ENCODE results near the gene RASSF4.

The RASSF4 gene

DNA sequence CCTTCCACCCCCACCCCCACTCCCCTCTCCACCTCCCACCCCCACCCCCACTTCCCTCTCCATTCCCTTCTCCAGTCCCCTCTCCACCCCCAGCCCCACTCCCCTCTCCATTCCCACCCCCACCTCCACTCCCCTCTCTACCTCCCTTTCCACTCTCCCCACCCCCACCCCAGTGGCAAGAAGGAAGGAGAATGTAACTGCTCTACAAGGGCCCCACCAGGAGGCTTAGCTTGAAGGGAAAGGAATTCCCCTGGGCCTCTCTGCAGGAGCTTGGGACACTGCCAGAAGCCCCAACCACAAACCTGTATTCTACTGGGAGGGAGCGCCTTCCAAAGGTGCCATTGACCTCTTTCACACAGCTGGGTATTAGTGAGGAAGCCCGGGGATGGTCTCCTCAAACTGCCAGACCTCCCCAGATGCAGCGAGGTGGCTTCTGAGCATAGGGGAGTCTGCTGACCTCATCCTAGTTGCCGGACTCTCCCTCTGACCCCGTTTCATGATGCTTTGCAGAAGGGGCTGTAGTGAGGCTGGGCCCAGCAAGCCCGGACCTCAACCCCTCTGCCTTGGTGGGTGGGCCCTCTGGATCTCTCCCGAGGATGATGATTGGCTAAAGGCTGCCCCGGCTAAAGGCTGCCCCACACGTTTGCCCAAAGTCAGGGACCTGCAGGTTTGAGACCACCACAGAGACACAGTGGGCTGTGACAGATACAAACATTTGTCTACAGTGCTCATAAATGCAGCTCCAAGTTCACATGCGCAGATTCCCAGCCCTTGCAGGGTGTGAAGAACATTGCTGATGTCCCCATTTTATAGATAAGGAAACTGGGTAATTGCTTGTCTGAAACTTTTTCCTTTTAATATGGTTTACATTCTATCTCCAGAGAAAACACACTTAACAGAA is 16.1 kb downstream of the RASSF4 start:
- DNase-seq (ENCODE audit: low read depth), result no peak

DNA sequence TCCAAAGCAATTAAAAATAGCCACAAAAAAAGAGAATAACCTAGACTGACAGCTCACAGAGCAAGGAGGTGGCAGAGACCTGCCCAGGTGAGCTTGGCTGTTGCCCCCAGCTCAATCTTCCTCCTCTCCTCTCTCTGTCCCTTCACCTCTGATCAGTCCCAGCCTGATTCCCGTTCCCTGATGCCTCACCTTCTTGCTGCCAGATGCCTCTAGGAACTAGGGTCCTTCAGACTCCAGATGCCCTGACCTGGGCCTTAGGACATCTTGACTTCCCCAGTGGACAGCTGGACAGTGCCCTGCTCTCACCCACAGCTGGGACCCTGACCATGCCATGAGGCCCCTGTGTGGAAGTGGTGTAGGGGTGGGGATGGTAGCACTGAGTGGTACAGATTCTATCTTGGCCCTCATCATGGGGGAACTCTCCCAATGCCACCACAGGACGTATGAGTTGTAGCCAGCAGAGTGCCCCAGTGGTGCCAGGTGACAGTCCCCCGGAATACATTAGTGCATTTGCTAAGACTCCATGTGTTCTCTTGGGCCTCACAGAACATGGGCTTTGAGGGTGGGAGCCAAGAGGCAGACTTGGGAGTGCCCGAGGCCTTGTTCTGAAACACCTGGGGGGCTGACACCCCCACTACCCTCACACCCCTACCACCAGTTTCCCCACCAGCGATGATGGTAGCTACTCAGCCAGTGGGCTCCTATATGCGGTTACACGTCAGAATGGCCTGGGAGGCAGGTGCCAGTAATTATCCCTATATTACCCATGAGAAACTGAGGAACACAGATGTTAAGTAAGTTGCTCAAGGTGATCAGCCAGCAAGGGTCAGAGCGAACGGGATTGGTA is 17.0 kb downstream of the RASSF4 start:
- no peak for DNase-seq (ENCODE audit: low read depth)

DNA sequence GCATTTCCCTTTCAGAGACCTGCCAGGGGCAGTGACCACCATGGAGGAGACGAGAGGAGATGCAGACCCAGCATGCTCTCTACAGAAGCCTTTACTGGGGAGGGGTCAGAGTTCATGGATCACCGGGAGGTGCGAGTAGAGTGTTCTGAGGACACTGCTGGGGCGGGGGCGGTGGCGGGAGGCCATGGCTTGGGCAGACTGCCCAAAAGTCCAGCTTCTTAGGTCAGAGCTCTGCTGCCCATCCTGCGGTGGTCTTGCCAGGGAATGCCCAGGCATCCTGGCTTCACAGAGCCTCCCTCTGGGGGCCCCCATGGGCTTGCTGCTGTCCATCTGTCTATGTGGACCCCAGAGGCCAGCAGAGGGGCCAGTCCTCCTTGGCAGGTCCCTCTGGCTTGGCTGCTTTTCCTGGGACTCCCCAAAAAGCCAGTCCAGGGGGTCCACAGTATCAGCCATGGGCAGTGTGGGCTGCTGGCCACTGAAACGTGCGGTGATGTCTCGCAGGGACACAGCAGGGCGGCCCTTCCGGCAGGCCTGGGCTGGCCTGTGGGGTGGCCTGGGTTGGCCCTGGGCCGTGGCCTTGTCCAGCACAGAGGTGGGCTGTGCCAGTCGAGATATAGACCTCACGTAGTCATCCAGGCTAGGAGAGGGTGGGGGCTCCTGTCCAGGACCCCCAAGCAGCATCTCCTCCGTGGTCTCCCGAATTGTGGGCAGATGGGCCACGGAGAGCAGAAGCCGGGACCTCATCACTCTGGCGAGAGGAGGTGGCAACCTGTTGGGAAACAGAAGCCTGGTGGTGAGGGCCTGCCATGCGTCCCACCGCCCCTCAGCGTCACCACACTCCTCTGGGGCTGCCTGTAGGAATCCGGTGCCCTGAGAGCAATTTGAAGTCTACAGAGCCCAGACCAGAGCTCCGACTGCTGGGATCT is 17.9 kb downstream of the RASSF4 start:
- DNase-seq (ENCODE audit: low read depth), result no peak

DNA sequence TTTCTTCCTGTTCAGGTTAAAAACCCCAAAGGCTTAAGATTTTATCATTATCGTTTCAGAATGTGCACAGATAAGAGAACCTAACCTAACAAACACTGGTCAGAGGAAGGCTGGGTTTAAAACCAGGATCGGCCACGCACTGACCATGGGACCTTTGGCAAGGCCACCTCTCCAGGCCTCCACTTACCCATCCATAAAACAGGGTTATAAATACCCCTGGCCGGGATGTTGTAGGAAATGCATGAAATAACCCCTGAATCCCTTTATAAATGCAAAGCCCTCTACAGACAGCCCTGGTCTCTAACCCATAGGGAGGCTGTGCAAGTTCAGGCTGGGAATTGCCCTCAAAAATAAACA is 18.6 kb downstream of the RASSF4 start:
- no peak for DNase-seq (ENCODE audit: low read depth)

DNA sequence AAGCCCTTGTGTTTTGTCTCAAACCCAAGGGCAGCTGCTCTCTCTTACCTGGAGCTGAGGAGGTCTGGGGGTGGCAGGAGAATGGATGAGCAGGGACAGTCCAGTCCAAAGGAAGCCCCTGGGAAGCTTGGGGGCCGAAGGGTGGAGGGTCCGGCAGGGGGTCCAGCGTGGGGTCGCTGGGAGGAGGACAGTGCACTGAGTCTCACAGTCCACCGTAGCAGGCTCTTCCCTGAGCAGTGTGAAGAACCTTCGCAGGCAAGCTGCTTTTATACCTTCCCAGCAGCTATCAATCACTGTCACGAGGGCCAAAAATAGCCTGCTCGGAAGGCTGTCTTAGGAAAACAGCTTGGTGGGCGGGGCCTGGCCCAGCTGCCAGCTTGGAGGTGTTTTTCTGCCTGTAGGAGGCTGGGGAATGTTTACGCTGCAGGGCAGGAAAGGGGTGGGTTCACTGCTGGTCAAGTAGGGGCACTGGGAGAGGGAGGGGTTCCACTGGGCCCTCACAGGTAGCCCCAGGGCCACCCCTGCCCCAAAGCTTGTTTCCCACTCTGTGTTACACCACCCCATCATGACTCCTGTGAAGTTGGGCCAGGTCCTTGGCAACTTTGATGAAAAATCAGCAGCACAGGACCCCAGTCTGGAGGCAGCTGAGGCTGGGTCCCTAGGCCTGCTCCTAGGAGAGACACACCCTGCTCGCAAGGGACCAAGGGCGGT is 19.1 kb downstream of the RASSF4 start, which contains the start of gene DEPP1:
Gene DEPP1 (minus strand): TSS at position 240 of the 711 bp plus-strand sequence. CDS start 779 bp downstream, outside the sequence.
- no peak for DNase-seq (ENCODE audit: low read depth)

DNA sequence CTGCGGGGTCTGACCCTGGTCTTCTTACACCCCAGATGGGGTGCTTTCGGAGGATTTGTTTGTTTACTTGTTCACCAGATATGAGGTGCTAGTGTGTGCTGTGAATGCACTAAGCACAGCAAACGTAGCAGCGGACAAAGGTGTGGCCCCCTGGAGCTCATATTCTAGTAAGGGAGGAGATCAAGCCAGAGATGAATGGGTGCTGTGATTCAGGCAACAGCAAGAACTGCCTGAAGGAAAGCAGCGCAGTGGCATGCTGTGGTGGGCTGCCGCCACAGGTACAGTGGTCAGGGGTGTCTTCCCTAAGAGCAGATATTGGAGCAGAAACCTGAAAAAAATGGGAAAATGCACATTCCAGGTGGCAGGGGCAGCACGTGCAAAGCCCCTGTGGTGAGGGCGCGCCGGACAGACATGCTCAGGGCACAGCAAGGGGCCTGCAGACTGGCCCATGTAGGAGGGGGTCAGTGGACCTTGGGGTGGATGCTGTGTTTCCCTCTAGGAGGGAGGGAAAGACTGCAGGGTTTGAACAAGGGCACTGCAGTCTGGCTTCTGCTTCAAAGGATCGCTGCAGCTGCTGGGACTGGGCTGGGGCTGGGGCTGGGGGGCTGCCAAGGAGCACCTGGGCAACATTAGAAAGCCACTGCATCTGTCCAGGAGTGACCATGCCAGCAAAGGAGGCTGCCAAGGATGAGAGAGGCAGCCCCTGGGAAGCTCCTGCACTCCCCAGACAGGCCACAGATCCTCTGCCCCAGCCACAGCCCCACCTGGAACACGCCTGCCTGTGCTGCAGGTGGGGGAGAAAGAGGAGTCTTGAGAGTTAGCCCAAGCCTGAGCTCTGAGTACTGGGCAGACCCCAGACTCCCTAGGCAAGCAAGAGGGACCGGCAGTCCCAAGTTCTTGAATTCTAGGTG is 19.9 kb downstream of the RASSF4 start:
- DNase-seq (ENCODE audit: low read depth), result no peak

DNA sequence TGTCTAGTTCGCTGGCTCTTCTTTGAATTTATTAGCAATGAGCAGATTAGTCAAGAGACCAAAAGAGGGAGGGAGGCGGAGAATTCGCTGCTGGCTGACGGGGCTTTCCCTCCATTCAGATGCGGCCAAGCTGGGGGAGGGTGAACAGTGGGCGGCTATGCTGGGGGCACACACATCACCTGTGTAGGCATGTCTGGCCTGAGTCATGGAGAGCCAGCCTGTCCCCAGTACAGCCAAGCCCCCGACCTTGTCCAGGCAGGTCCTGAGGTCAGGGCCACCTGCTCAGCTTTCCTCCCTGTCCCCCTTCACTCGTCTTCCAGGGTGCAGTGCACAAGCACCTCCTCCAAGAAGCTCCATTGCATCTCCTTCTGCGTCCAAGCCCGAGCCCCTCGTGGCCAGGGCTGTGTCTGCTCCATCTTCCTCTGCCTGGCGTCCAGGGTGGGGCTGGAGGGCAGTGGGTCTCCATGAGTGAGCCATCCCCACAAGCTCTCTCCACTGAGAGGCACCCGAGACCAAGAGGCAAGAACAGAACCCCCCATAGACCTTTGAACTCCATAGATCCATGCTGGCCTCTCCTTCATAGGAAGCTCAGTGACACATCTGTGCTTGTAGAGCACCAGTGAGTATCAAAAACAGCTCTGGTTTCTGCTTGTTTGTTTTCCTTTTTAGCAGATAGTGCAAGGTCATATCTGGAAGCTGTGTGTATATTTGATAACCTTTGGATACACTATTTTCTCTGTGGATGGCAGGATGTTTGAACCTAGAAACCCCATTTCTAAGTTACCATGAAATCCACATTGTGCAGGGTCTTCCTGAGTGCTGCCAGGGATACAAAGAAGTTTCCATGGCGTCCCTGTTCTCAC is 20.9 kb downstream of the RASSF4 start:
- DNase-seq (ENCODE audit: low read depth), result no peak

DNA sequence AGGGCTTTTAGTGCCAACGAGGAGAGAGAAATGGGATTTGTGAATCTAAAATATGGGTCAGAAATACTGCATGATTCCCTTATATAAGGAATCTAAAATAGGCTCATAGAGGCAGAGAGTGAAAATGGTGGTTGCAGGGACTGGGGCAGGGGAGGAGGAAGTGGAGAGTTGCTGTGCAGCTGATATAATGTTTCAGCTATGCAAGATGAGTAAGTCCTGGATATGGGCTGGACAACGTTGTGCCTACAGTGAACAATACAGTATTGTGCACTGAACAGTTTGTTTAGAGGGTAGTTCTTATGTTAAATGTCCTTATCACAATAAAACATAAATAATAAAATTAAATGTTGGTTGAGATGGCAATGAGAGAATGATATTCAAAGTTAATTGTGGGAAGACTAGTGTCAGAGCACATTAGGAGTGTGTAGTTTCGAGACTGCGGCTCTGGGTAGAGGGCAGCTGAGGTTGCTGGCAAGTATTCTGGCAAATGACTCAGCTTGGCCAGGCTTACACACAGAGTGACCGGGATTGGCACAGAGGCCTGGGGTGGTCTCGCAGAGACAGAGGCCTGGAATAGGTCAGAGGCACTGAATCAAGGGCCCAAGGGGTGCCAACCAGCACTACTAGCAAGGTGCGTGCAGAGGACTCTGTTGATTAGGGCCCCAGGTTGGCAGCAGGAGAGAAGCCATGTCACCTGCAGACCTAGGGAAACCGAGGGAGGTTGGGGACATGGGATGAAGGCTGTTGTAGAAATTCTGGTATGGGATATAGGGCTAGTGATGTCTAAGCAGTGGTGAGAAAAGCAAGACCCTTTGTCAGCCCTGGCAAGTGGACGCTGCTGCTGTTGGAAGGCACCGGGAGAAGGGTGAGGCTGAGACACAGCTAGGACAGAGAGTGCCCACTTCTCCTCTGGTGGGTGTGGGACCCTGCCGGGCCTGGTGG is 21.8 kb downstream of the RASSF4 start:
- no peak for DNase-seq (ENCODE audit: low read depth)

DNA sequence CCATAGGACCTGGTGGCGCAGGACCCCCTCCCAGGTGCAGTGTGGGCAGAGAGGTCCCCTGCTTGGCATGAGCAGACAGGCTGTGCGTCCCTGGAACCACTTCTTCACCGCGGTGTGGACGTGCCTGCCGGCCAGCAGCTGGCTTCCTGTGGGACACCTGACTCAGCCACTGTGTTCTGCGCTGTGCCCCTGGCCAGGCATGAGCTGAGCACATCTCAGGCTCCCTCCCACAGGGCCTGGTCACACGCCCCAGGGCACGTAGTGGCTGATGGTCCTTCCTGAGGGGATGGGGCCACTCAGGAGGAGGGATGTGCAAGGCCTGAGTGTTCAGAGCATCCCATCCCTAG is 22.5 kb downstream of the RASSF4 start:
- no peak for DNase-seq (ENCODE audit: low read depth)

DNA sequence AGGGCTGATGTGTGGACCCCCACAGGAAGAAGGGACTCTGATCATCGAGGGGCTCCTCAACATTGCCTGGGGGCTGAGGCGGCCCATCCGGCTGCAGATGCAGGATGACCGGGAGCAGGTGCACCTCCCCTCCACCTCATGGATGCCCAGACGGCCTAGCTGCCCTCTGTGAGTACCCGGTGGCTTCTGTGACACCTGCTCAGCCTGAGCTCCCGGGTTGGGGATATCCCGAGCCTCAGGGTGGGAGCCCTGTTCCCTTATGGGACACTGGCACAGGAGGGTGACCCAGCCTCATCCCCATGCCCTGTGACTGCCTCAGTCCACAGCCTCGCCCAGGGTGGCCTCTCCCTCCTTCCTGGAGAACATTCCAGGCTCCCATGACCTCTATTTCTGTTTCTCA is 22.9 kb downstream of the RASSF4 start:
- no peak for DNase-seq (ENCODE audit: low read depth)

DNA sequence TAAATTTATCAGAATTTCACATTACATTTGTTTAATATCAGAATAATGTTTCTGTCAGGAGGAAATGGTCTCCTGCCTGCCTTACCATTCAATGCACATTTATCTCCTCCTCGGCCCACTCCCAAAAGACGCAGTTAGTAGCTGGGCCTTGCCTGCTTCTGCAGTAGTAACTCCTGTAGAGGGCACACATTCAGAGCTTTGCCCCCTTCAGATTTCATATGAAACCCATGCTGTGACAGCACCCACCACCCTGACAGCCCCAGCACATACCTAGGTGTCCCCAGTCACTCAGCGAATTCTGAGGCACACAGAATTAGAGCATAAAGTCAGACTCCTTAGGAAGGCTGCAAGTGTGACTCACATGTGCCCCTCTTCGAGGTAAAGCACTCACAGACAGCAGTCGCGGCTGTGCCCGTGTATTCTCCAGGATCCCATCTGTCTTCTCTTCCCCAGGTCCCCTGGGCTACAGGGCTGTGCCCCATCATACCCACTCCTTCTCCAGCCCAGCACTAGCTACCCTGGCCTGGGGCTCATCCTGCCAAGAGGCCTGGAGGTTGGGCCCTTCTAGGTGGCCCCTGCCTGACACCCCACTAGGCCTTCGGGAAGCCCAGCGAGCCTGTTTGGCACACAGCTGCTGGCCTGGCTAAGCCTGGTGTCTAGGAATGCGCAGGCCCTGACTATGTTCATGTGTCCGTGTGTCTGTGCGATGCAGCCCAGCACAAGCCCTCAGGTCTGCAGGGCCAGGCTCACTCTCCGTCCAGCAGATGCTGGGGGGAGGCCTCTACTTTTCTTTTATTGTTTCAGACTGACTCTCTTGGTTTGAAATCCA is 23.7 kb downstream of the RASSF4 start:
- DNase-seq (ENCODE audit: low read depth), result no peak

DNA sequence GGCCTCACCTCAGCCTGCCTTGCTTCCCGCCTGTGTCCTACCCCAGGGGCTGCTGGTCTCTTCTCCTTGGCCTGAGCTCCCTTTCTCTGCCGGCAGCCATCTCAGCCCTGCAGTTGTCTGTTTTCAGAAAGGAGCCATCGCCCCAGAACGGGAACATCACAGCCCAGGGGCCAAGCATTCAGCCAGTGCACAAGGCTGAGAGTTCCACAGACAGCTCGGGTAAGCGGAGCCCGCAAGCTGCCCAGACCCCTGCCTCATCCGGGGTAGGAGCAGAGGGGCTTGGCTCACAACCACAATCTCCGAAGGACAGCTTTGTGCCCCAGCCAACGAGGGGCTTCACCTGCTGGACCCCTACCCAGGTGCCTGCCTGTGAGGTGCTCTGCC is 24.3 kb downstream of the RASSF4 start:
- DNase-seq (ENCODE audit: low read depth), result no peak

DNA sequence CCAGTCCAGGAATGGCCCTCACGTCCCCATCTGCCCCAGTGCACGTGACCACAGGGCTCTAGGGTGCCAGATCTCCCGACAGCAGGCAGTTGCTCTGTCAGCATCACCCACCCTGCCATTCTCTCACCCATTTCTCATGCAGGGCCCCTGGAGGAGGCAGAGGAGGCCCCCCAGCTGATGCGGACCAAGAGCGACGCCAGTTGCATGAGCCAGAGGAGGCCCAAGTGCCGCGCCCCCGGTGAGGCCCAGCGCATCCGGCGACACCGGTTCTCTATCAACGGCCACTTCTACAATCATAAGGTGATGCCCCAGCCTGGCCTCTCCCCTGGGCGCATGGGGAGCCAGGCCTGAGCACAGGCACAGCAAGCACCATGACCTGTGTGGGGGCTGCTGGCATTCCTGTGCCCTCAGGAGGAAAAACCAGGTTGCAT is 25.1 kb downstream of the RASSF4 start:
- DNase-seq (ENCODE audit: low read depth), result no peak

DNA sequence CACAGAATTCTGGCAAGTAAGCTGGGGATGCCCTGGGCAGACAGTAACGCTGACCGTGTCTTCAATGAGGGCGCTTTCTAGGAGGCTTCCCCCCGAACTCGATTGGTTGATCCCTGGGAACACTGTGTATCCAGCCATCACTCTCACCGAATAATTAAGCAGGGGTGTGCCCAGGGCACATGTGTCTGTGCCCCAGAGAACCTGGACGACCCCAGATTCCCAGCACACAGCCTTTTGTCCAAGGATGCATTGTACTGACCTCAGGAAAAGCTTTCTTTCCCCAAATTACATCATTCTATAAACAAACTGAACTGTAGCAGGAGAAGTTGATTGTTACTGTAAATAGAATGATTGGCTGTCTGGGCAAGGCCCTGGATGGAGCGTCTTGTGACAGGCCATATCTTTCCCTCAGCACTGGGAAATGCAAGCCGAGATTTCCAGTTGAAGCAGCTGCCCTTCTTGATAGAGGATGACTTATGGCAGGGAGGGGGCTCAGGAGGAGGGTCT is 25.6 kb downstream of the RASSF4 start:
- no peak for DNase-seq (ENCODE audit: low read depth)

DNA sequence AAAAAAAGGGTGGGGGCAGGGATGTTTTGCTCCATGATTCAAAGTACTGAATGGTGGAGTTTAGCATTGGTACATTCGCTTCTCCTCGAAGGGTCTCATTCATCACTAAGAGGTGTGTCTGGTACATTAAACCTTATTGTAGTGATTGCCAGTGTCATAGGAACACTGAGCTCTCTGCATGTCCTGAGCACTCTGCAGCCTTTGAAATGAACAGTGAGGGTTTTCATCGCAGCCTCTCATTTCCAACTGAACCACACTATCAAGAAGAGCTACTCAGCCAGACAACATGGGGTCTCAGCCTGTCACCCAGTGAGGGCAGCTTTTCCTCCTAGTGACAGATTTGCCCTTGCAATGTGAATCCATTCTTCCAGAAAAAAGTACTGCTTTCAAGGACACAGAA is 26.6 kb downstream of the RASSF4 start:
- DNase-seq (ENCODE audit: low read depth), result no peak

DNA sequence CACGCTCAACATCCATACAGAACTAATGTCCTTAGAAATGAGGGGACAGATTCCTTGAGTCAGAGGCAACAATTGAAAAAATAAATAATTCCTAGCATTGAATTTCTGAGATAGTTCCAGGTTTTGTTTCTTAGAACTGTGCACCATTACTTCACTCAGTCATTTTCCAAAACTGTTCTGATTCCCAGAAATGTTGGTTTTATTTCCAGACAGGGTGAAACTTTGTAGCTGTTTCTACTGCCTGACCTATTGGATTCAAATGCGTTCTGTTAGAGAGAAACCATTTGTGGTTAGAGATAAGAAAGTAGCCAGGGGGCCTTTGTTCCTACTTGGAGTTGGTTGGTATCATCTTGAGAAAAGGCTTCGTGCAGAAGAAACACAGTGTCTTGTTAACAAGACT is 27.1 kb downstream of the RASSF4 start:
- no peak for DNase-seq (ENCODE audit: low read depth)

DNA sequence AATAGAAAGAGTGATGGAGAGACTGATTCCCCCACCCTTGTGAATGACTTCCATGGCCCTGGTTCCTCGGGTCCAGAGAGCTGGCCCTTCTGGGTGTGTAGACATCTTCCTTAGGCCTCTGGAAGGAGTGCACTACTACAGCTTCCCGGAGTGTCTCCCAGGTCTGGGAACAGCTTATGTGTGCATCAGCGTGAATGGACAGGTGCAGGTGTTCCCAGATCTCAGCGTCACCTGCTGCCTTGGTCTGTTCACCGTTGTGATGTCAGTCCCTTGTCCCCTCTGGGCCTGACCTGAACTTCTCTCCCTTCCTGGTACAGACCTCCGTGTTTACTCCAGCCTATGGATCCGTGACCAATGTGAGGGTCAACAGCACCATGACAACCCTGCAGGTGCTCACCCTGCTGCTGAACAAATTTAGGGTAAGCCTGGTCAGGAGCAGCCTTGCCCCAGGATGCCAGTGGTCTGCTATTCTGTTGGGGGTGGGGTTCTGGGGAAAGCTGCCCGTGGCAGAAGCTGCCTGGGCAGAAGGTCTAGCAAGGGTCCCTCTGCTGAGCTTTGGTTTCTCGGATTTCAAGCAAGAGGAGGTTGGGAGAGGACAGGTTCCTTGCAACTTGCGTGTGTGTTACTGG is 29.5 kb downstream of the RASSF4 start:
- no peak for DNase-seq (ENCODE audit: low read depth)

Data from HS-27A (cell line).